SK-N-SH treated with all-trans-retinoic acid at 6 μM for 48 hours (cell line): ENCODE measurements around the gene ENTR1.

Experiments used
- ATAC-seq: fragments of 200-7000 bp; cut with Tn5 transposase; 3 replicates; pipeline ENCODE4 v1.9.1; 2020; ENCODE audit warnings: mild to moderate bottlenecking, moderate library complexity
- ARNTL ChIP-seq: fragments of 450-650 bp; formaldehyde crosslinking; IDR thresholded peaks from 2 replicates; pipeline ENCODE4 v1.5.0; 2020; ENCODE audit warnings: low read depth, mild to moderate bottlenecking, moderate library complexity, borderline replicate concordance
- BACH2 ChIP-seq: fragments of 250-450 bp; sonication (Bioruptor Pico); IDR thresholded peaks from 2 replicates; pipeline ENCODE4 v1.9.0; 2021; ENCODE audit warnings: mild to moderate bottlenecking, borderline replicate concordance
- CSDC2 ChIP-seq: fragments of 250-450 bp; sonication (Bioruptor Pico); IDR thresholded peaks from 2 replicates; pipeline ENCODE4 v1.5.0; 2020; ENCODE audit warnings: mild to moderate bottlenecking, moderate library complexity
- CSRNP3 ChIP-seq: fragments of 250-450 bp; sonication (Bioruptor Pico); IDR thresholded peaks from 2 replicates; pipeline ENCODE4 v1.5.1; 2021; ENCODE audit warnings: mild to moderate bottlenecking, moderate library complexity
- ESRRG ChIP-seq: fragments of 250-450 bp; sonication (Bioruptor Pico); IDR thresholded peaks from 2 replicates; pipeline ENCODE4 v1.6.1; 2021; ENCODE audit warnings: mild to moderate bottlenecking
- ISL1 ChIP-seq: fragments of 250-450 bp; sonication (Bioruptor Pico); IDR thresholded peaks from 2 replicates; pipeline ENCODE4 v2.1.2; 2022; ENCODE audit warnings: mild to moderate bottlenecking, moderate library complexity
- OSR1 ChIP-seq: fragments of 250-450 bp; sonication (Bioruptor Pico); IDR thresholded peaks from 2 replicates; pipeline ENCODE4 v1.8.0; 2022; ENCODE audit warnings: moderate library complexity, mild to moderate bottlenecking, inconsistent platforms
- POU6F1 ChIP-seq: fragments of 250-450 bp; sonication (Bioruptor Pico); IDR thresholded peaks from 2 replicates; pipeline ENCODE4 v1.8.0; 2021; ENCODE audit warnings: low read depth, mild to moderate bottlenecking, moderate library complexity, borderline replicate concordance
- PPARA ChIP-seq: fragments of 250-450 bp; sonication (Bioruptor Pico); IDR thresholded peaks from 2 replicates; pipeline ENCODE4 v1.5.0; 2020; ENCODE audit warnings: mild to moderate bottlenecking, borderline replicate concordance
- RARB ChIP-seq: fragments of 250-450 bp; sonication (Bioruptor Pico); IDR thresholded peaks from 2 replicates; pipeline ENCODE4 v1.8.0; 2021; ENCODE audit warnings: mild to moderate bottlenecking, moderate library complexity
- SNAI2 ChIP-seq: fragments of 250-450 bp; sonication (Bioruptor Pico); IDR thresholded peaks from 2 replicates; pipeline ENCODE4 v1.5.0; 2020; ENCODE audit warnings: mild to moderate bottlenecking, moderate library complexity
- TCF4 ChIP-seq: fragments of 250-450 bp; sonication (Bioruptor Pico); IDR thresholded peaks from 2 replicates; pipeline ENCODE4 v1.8.0; 2021; ENCODE audit warnings: mild to moderate bottlenecking, moderate library complexity, borderline replicate concordance
- TOX ChIP-seq: fragments of 250-450 bp; sonication (Bioruptor Pico); IDR thresholded peaks from 2 replicates; pipeline ENCODE4 v1.8.0; 2021; ENCODE audit warnings: mild to moderate bottlenecking, moderate library complexity, borderline replicate concordance
- ZC3H10 ChIP-seq: fragments of 250-450 bp; sonication (Bioruptor Pico); IDR thresholded peaks from 2 replicates; pipeline ENCODE4 v1.5.1; 2021; ENCODE audit warnings: mild to moderate bottlenecking, moderate library complexity
- ZFP3 ChIP-seq: fragments of 250-450 bp; sonication (Bioruptor Pico); IDR thresholded peaks from 2 replicates; pipeline ENCODE4 v1.5.0; 2020; ENCODE audit warnings: mild to moderate bottlenecking, moderate library complexity
- ZFP30 ChIP-seq: fragments of 450-650 bp; formaldehyde crosslinking; IDR thresholded peaks from 2 replicates; pipeline ENCODE4 v1.5.0; 2022; ENCODE audit warnings: mild to moderate bottlenecking, moderate library complexity
- ZNF565 ChIP-seq: fragments of 450-650 bp; formaldehyde crosslinking; conservative IDR thresholded peaks from 2 replicates; pipeline ENCODE4 v1.5.0; 2020; ENCODE audit warnings: low read depth, mild to moderate bottlenecking, moderate library complexity
- TF ChIP-seq, protein P1 (sequence below): fragments of 250-450 bp; sonication (Bioruptor Pico); IDR thresholded peaks from 2 replicates; pipeline ENCODE4 v1.5.0; 2020; ENCODE audit warnings: mild to moderate bottlenecking, moderate library complexity
- TF ChIP-seq, protein P2 (sequence below): fragments of 250-450 bp; sonication (Bioruptor Pico); IDR thresholded peaks from 2 replicates; pipeline ENCODE4 v1.5.1; 2020; ENCODE audit warnings: low read depth, mild to moderate bottlenecking, moderate library complexity

Gene ENTR1

GRCh38 chr9:136416914-136417313 is 6.5 kb upstream of the ENTR1 start (continued):
- TF ChIP-seq CSRNP3 (CRISPR knock-in tag): no peak

DNA sequence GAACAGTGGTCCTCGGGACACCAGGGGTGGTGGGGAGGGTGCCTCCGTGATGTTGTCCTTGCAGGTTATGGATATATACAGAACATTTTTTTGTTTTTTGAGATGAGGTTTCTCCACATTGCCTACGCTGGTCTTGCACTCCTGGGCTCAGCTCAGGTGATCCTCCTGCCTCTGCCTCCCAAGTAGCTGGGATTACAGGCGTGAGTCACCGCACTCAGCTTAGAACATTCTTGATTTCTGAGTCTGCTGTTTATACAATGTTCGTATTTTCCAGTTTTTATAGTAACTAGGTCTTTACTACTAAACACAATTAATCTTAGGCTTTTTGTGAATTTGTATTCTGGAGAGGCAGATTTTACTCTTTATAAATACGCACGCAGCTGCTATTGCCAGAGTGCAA is 6.0 kb upstream of the ENTR1 start:
- ATAC-seq: no peak
- TF ChIP-seq BACH2 (CRISPR knock-in tag): no peak
- TF ChIP-seq, protein P1, sequence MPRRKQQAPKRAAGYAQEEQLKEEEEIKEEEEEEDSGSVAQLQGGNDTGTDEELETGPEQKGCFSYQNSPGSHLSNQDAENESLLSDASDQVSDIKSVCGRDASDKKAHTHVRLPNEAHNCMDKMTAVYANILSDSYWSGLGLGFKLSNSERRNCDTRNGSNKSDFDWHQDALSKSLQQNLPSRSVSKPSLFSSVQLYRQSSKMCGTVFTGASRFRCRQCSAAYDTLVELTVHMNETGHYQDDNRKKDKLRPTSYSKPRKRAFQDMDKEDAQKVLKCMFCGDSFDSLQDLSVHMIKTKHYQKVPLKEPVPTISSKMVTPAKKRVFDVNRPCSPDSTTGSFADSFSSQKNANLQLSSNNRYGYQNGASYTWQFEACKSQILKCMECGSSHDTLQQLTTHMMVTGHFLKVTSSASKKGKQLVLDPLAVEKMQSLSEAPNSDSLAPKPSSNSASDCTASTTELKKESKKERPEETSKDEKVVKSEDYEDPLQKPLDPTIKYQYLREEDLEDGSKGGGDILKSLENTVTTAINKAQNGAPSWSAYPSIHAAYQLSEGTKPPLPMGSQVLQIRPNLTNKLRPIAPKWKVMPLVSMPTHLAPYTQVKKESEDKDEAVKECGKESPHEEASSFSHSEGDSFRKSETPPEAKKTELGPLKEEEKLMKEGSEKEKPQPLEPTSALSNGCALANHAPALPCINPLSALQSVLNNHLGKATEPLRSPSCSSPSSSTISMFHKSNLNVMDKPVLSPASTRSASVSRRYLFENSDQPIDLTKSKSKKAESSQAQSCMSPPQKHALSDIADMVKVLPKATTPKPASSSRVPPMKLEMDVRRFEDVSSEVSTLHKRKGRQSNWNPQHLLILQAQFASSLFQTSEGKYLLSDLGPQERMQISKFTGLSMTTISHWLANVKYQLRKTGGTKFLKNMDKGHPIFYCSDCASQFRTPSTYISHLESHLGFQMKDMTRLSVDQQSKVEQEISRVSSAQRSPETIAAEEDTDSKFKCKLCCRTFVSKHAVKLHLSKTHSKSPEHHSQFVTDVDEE (CRISPR knock-in tag): no peak
- TF ChIP-seq CSDC2 (CRISPR knock-in tag): no peak
- no peak for TF ChIP-seq OSR1 (CRISPR knock-in tag)
- TF ChIP-seq ARNTL (CRISPR knock-in tag): no peak

- ATAC-seq: no peak
Observed at GRCh38 chr9:136412962-136413361, 2.5 kb upstream of the ENTR1 start.

GRCh38 chr9:136411378-136411777 is 964 bp upstream of the ENTR1 start:
- ATAC-seq: no peak
- TF ChIP-seq SNAI2 (no peak), TOX (CRISPR knock-in tag) (no peak), ZC3H10 (CRISPR knock-in tag) (no peak), ESRRG (CRISPR knock-in tag) (no peak), ZFP30 (no peak), ZNF565 (no peak), PPARA (no peak)
- TF ChIP-seq, protein P1 (CRISPR knock-in tag): no peak

More at GRCh38 chr9:136412962-136413361, 2.5 kb upstream of the ENTR1 start:
- TF ChIP-seq SNAI2: no peak
- TF ChIP-seq PPARA: no peak
- no peak for TF ChIP-seq BACH2 (CRISPR knock-in tag)
- no peak for TF ChIP-seq ZC3H10 (CRISPR knock-in tag)
- no peak for TF ChIP-seq ZFP3 (CRISPR knock-in tag)
- TF ChIP-seq TCF4 (CRISPR knock-in tag): no peak
- no peak for TF ChIP-seq ZNF565
- TF ChIP-seq, all 23 proteins: peak for 0

DNA sequence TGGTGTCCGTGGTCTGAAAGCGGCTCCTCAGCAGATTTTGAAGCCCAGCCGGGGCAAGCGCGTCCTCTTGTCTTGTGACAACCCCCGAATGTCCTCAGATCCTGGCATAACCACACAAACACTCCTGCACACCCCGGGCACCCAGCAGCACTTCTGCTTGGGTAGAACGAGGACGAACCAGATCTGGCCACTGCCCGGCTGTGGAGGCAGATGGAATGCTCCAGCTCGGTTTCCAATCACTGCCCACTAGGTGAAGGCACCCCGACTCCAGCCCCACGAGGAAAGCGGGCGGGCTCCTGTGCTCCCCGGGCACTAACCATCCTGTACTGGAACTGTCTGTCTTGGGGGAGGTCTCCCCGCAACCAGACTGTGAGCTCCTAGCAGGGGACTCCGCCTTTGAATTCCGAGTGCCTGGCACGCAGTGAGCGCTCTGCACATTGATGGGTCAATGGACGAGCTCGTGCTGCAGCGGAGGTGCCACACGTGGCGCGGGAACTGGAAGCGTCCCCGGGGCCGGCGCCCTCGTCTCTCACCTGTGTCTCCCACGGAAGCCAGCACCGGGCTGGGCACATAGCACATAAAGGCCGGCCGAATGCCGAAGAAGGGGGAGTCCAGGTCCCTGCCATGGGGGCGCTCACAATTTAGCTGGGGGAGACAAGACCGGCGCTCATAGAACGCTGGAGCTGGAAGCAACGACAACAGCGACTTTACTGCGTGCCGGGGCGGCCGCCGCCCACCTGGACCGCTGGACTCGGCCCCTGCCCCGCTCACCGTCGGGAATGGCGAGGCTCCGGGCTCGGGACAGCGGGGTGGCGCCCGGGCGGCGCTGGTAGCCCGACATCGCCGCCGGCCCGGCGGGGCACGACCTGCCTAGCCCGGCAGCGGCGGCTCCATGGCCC is 608 bp downstream of the ENTR1 start:
- no peak for TF ChIP-seq ISL1 (CRISPR knock-in tag)
- no peak for TF ChIP-seq ZC3H10 (CRISPR knock-in tag)
- no peak for TF ChIP-seq SNAI2
- TF ChIP-seq CSDC2 (CRISPR knock-in tag): no peak
- no peak for TF ChIP-seq OSR1 (CRISPR knock-in tag)
- TF ChIP-seq, protein P2, sequence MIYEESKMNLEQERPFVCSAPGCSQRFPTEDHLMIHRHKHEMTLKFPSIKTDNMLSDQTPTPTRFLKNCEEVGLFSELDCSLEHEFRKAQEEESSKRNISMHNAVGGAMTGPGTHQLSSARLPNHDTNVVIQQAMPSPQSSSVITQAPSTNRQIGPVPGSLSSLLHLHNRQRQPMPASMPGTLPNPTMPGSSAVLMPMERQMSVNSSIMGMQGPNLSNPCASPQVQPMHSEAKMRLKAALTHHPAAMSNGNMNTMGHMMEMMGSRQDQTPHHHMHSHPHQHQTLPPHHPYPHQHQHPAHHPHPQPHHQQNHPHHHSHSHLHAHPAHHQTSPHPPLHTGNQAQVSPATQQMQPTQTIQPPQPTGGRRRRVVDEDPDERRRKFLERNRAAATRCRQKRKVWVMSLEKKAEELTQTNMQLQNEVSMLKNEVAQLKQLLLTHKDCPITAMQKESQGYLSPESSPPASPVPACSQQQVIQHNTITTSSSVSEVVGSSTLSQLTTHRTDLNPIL (CRISPR knock-in tag): no peak
- TF ChIP-seq POU6F1: no peak
- no peak for TF ChIP-seq TOX (CRISPR knock-in tag)
- no peak for TF ChIP-seq RARB (CRISPR knock-in tag)
- TF ChIP-seq, all 23 proteins: peak for 0
- ATAC-seq: peak; percentile 71
